ENCODE results near the gene HCAR3.

HCAR3 gene

DNA sequence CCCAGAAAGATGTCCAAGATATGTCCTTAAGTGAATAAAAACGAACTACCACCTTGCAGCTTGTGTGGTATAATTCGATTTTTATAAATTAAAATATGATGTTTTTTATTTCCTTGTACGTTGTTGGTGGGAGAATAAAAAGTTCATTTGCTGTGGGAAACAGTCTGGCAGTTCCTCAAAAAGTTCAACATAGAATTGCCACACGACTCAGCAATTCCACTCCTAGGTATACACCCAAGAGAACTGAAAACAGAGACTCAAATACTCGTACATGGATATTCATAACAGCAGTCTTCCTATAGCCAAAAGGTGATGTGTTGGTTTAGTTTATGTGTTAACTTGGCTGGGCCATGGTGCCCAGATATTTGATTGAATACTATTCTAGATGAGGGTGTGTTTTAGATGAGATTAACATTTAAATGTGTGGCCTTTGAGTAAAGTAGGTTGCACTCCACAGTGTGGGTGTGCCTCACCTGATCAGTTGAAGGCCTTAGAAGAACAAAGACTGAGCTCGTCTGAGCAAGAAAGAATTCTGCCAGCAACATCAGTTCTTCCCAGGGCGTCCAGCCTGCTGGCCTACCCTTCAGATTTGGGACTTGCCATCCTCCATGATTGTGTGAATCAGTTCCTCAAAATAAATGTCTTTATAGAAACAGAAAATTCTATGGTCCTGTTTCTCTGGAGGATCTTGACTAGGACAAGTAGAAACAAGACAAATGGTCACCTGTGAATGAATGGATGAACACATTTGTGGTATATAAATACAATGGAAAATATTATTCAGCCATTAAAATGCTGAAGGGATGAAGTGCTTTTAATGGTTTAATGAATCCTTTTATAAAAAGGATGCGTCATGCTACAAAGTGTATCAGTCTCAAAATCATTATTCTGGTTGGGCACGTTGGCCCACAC lies 30.9 kb upstream of the HCAR3 start:
- no peak for DNase-seq (ENCODE audit: low read depth)
- TF ChIP-seq, protein P1, sequence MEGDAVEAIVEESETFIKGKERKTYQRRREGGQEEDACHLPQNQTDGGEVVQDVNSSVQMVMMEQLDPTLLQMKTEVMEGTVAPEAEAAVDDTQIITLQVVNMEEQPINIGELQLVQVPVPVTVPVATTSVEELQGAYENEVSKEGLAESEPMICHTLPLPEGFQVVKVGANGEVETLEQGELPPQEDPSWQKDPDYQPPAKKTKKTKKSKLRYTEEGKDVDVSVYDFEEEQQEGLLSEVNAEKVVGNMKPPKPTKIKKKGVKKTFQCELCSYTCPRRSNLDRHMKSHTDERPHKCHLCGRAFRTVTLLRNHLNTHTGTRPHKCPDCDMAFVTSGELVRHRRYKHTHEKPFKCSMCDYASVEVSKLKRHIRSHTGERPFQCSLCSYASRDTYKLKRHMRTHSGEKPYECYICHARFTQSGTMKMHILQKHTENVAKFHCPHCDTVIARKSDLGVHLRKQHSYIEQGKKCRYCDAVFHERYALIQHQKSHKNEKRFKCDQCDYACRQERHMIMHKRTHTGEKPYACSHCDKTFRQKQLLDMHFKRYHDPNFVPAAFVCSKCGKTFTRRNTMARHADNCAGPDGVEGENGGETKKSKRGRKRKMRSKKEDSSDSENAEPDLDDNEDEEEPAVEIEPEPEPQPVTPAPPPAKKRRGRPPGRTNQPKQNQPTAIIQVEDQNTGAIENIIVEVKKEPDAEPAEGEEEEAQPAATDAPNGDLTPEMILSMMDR (conservative IDR thresholded peaks at IDR 0.05; ENCODE audit: control insufficient read depth, insufficient read depth, low read depth, low read length) = no peak
- H3K4me3 ChIP-seq (ENCODE audit: control insufficient read depth, low read depth, low read length) = no peak overlapping the region

DNA sequence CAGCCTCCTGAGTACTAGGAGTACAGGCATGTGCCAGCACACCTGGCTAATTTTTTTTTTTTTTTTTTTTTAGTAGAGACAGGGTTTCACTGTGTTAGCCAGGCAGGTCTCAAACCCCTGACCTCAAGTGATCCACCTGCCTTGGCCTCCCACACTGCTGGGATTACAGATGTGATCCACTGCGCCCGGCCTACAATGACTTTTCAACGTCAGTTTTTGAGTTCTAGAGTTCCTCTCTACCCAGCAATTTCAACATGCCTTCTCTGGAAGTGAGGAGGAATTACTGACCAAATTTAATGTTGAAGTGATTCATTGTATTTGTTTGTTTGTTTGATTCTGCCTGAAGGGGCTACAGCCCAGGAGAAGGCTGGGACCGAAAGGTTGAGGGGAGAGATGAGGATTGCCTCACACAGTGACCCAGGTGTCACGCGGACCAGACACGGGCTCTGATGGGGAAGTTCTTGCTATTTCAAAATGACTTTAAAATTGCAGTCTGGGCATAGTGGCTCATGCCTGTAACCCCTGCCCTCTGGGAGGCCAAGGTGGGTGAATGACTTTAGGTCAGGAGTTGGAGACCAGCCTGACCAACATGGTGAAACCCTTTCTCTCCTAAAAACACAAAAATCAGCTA lies 27.4 kb upstream of the HCAR3 start:
- TF ChIP-seq, protein P1 (conservative IDR thresholded peaks at IDR 0.05; ENCODE audit: control insufficient read depth, insufficient read depth, low read depth, low read length) = no peak
- no peak for DNase-seq (ENCODE audit: low read depth)
- no peak overlapping the region for H3K4me3 ChIP-seq (ENCODE audit: control insufficient read depth, low read depth, low read length)

DNA sequence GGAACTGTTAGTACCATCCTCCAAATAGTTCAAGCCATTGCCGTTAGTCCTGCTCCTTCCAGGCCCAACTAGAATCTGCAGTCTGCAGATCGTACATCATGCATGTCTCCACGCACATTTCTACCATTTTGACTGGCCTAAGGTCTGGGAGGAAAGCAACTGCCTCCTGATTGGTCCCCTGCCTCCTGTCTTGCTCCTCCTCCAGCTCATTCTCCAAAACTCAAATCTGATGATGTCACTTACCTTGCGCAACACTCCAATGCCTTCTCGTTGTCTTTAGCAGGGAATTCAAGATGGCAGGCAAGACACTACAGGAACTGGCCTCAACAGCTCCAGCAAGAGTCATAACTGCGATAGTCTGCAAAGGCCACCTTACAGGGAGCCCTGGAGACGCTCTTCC lies 23.7 kb upstream of the HCAR3 start:
- H3K4me3 ChIP-seq (ENCODE audit: control insufficient read depth, low read depth, low read length) = no peak overlapping the region
- TF ChIP-seq, protein P1 (conservative IDR thresholded peaks at IDR 0.05; ENCODE audit: control insufficient read depth, insufficient read depth, low read depth, low read length) = no peak
- peak; percentile 40 for DNase-seq (ENCODE audit: low read depth)

DNA sequence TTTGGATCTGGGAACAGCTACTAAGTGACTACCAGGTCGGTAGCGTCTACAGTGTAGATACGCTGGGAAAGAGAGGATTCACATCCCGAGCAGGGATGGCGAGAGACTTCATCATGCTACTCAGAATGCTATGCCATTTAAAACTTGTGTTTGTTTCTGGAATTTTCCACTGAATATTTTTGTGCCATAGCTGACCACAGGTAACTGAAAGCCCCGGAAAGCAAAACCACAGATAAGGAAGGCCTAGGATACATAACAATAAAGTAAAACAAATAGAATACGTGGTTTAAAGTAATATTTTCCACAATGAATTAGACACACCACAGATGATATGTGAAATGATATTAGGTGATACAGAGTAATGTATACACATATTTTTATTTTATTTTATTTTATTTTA lies 22.0 kb upstream of the HCAR3 start:
- no peak for DNase-seq (ENCODE audit: low read depth)
- TF ChIP-seq, protein P1 (conservative IDR thresholded peaks at IDR 0.05; ENCODE audit: control insufficient read depth, insufficient read depth, low read depth, low read length) = no peak
- H3K4me3 ChIP-seq (ENCODE audit: control insufficient read depth, low read depth, low read length) = no peak overlapping the region

DNA sequence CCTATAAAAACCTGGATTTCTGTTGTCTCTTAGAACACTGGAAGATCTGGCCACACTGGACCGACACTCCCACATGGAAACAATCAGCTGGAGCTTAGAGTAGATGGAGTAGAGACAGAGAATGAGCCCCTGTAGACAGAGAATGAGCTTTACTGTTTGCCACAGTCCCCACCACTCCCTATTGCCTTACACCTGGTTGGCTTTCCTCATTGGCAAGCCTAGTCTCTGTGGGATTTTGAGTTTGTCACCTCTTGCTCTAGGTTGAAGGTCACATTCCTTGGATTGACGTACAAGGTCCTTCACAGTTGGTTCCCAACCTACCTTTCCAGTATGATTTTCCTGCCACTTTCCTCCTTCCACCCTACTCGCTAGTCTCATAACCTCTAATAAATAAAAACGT lies 16.0 kb upstream of the HCAR3 start:
- DNase-seq (ENCODE audit: low read depth) = no peak
- no peak overlapping the region for H3K4me3 ChIP-seq (ENCODE audit: control insufficient read depth, low read depth, low read length)
- TF ChIP-seq, protein P1 (conservative IDR thresholded peaks at IDR 0.05; ENCODE audit: control insufficient read depth, insufficient read depth, low read depth, low read length) = no peak

DNA sequence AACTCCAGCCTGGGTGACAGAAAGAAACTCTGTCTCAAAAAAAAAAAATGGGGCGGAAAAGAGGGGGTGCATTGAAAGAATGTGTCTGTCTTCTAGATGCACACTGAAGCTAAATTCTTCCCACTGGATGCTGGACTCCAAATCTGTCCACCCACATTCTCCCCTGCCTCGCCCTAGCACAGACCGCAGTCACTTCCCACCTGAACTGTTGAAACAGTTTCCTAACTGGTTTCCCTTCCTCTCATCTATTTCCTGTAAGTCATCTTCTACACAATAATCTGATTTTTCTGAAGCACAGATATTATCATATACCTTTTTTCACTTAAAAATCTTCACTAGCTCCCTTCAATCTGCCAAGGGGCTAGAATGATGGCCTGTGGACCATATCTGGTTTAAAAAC lies 15.6 kb upstream of the HCAR3 start:
- H3K4me3 ChIP-seq (ENCODE audit: control insufficient read depth, low read depth, low read length) = no peak overlapping the region
- no peak for DNase-seq (ENCODE audit: low read depth)
- TF ChIP-seq, protein P1 (conservative IDR thresholded peaks at IDR 0.05; ENCODE audit: control insufficient read depth, insufficient read depth, low read depth, low read length) = no peak
